Endodermal cell (in vitro differentiated cells): ENCODE data around the gene LTBP2. TPM values are rescaled to one million over a fixed set of nuclear protein-coding genes. Genes with fewer than 3 reads are reported as not detected.

Source experiments
- DNase-seq: peaks from one replicate; pipeline ENCODE4 v3.0.0-alpha.2; 2017
- H3K27ac ChIP-seq: 2 replicates; pipeline ENCODE4 v1.5.1; 2013; ENCODE audit warnings: mild to moderate bottlenecking, low read depth, low read length, moderate library complexity
- H3K27me3 ChIP-seq: 2 replicates; pipeline ENCODE4 v1.6.1; 2013; ENCODE audit warnings: mild to moderate bottlenecking, low read length, moderate library complexity; ENCODE audit not compliant: insufficient read depth, control insufficient read depth, poor library complexity, severe bottlenecking
- H3K36me3 ChIP-seq: 2 replicates; pipeline ENCODE4 v1.7.0; 2013; ENCODE audit warnings: mild to moderate bottlenecking, low read length, moderate library complexity; ENCODE audit not compliant: control insufficient read depth, insufficient read depth
- H3K4me1 ChIP-seq: one replicate; pipeline ENCODE4 v1.7.0; 2013; ENCODE audit warnings: low read length; ENCODE audit not compliant: control insufficient read depth, insufficient read depth
- H3K4me3 ChIP-seq: 2 replicates; pipeline ENCODE4 v1.5.1; 2013; ENCODE audit warnings: mild to moderate bottlenecking, low read length, moderate library complexity
- H3K9ac ChIP-seq: 2 replicates; pipeline ENCODE4 v1.6.1; 2013; ENCODE audit warnings: mild to moderate bottlenecking, low read length, moderate library complexity; ENCODE audit not compliant: poor library complexity, severe bottlenecking; ENCODE audit errors: extremely low read depth
- H3K9me3 ChIP-seq: 2 replicates; pipeline ENCODE4 v1.6.1; 2013; ENCODE audit warnings: mild to moderate bottlenecking, low read length, moderate library complexity; ENCODE audit not compliant: control insufficient read depth
- H3K27ac Mint-ChIP-seq: 2 replicates; pipeline ENCODE4 v1.8.0; 2020; ENCODE audit warnings: mixed read lengths
- H3K27me3 Mint-ChIP-seq: 2 replicates; pipeline ENCODE4 v1.8.0; 2021; ENCODE audit warnings: mild to moderate bottlenecking, mixed read lengths; ENCODE audit not compliant: insufficient read depth
- H3K36me3 Mint-ChIP-seq: 2 replicates; pipeline ENCODE4 v1.8.0; 2020; ENCODE audit warnings: low read depth, mixed read lengths
- H3K4me1 Mint-ChIP-seq: 2 replicates; pipeline ENCODE4 v1.8.0; 2020; ENCODE audit warnings: mixed read lengths
- H3K4me3 Mint-ChIP-seq: 2 replicates; pipeline ENCODE4 v1.8.0; 2020; ENCODE audit warnings: mild to moderate bottlenecking, moderate library complexity, mixed read lengths
- H3K9me3 Mint-ChIP-seq: 2 replicates; pipeline ENCODE4 v1.8.0; 2020; ENCODE audit warnings: mild to moderate bottlenecking, mixed read lengths
- whole genome bisulfite sequencing, 2 experiments: methylation state at CpG; one replicate each; pipeline versions ENCODE4 v1.1.5 to v1.1.7; 2013; ENCODE audit warnings: missing lambda C conversion rate in 2 of 2, mixed read lengths in 1 of 2; ENCODE audit not compliant: insufficient coverage in 1 of 2, insufficient read length in 1 of 2; 5-methylcytosine and 5-hydroxymethylcytosine counted together
- total RNA-seq, 2 donors: library from RNA; stranded (reverse); fragmentation: NEBNext Ultra II Directional in 1 of 2; extraction: Animal tissue kit (Norgen Biotek cat#: 25700) in 1 of 2; gene quantifications; 2 replicates in 1 of 2; 3 replicates in 1 of 2; pipeline ENCODE4 v1.2.1, GENCODE V29; 2021
- TF ChIP-seq, protein P1 (sequence below): fragments of 200-600 bp; sonication (generic); conservative IDR thresholded peaks from 2 replicates; pipeline ENCODE4 v1.5.0; 2021; ENCODE audit warnings: antibody characterized with exemption, mild to moderate bottlenecking

The LTBP2 gene
- total RNA-seq, 2 donors from 2014 or later: 1.7 to 2.9 TPM

DNA sequence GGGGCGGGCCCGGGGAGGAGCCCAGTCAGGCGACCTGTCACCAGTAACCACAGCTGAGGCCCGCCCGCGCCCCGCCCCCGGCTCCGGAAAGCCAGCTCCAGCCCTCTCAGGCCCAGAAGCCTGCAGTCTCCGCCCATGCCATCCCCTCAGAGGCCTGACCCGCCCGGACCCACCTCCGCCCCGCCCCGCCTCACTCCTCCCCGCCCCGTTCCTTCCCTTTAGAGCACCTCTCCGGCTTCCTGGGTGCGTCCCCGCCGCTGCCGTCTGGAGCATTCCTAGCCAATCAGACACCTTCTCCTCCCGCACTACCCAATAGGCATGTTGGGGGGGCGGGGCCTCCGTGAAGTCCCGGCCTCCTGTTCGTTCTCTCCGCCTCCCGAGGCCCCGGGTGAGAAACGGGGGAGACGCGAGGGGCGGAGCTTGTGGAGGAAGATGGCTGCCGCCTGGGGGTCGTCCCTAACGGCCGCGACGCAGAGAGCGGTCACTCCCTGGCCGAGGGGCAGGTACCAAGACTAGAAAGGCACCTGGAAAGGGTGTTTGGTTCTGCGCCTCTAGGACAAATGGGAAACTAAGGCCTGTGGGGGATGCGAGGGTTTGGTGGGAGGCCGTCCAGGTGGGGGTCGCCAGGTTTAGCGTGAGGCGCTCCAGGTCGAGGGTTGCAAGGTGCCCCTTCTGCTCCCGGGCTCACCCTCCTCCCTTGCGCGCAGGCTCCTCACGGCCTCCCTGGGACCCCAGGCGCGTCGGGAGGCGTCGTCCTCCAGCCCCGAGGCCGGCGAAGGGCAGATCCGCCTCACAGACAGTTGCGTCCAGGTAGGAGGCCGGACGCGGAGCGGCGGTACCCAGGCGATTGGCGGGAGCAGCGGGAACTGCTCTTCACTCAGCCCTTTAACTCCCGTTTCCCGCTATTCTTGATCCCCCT is 118.4 kb downstream of the LTBP2 start, which contains the start of gene ISCA2:
TSS of gene ISCA2 (plus strand) at position 423 of the 919 bp plus-strand sequence. CDS start at position 433, 10 bp downstream.
- H3K4me3 Mint-ChIP-seq: no peak within 1 kb of the TSS
- Histone ChIP-seq H3K27ac (peak within 1 kb of the TSS; percentile 45), H3K9me3 (no peaks in the 10 kb centered on the region), H3K4me3 (peak within 1 kb of the TSS; percentile 98), H3K9ac (peak within 1 kb of the TSS; percentile 91), H3K27me3 (no peaks in the 10 kb centered on the region), H3K36me3 (peaks cover 40% of the 10 kb centered on the region), H3K4me1 (peaks cover 8% of the 10 kb centered on the region)
- H3K27me3 Mint-ChIP-seq: no peaks in the 10 kb centered on the region
- H3K4me1 Mint-ChIP-seq: peaks cover 15% of the 10 kb centered on the region
- peak; percentile 100 for DNase-seq
- H3K36me3 Mint-ChIP-seq: peaks cover 10% of the 10 kb centered on the region
- 0 to 1% methylated on average over 35 to 73 of the region's 73 CpGs for WGBS, 2 experiments
- TF ChIP-seq, protein P1, sequence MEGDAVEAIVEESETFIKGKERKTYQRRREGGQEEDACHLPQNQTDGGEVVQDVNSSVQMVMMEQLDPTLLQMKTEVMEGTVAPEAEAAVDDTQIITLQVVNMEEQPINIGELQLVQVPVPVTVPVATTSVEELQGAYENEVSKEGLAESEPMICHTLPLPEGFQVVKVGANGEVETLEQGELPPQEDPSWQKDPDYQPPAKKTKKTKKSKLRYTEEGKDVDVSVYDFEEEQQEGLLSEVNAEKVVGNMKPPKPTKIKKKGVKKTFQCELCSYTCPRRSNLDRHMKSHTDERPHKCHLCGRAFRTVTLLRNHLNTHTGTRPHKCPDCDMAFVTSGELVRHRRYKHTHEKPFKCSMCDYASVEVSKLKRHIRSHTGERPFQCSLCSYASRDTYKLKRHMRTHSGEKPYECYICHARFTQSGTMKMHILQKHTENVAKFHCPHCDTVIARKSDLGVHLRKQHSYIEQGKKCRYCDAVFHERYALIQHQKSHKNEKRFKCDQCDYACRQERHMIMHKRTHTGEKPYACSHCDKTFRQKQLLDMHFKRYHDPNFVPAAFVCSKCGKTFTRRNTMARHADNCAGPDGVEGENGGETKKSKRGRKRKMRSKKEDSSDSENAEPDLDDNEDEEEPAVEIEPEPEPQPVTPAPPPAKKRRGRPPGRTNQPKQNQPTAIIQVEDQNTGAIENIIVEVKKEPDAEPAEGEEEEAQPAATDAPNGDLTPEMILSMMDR: no peak
- H3K27ac Mint-ChIP-seq: peak within 1 kb of the TSS; percentile 91
- H3K9me3 Mint-ChIP-seq: no peaks in the 10 kb centered on the region

DNA sequence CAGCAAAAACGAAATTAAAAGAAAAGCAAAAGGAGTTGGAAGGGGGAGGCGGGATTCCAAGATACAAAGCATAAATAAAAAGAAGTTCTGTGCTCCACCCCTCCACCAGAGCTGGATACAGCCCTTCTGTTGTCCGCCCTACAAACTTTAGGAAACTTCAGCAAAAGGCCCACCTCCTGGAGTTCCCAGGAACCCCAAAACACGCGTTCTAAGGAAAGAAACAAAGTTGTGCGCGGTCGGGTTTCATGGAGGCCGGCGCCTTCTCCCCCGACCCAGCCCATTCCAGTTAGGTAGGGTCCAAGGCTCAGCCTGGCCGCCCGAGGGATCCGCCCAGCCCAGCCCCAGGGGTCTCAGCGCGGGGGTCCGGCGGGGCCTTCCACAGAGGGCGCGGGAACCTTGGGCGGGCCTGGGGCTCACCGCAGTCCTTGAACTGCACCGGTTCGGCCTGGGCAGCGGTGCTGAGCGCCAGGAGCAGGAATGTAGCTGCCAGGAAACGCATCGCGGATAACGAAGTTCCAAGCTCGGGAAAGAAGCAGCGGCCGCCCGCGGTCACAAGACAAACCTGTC is 119.2 kb downstream of the LTBP2 start, which contains the start of gene NPC2:
TSS of gene NPC2 (minus strand) at position 530 of the 567 bp plus-strand sequence. CDS start at position 499, 31 bp downstream.
- Histone ChIP-seq H3K9ac (peak within 1 kb of the TSS; percentile 91), H3K9me3 (no peaks in the 10 kb centered on the region), H3K27ac (peak within 1 kb of the TSS; percentile 45), H3K4me1 (peaks cover 11% of the 10 kb centered on the region), H3K27me3 (no peaks in the 10 kb centered on the region), H3K36me3 (peaks cover 38% of the 10 kb centered on the region), H3K4me3 (peak within 1 kb of the TSS; percentile 98)
- H3K36me3 Mint-ChIP-seq: peaks cover 12% of the 10 kb centered on the region
- DNase-seq: no peak
- H3K4me1 Mint-ChIP-seq: peaks cover 19% of the 10 kb centered on the region
- no peaks in the 10 kb centered on the region for H3K27me3 Mint-ChIP-seq
- H3K9me3 Mint-ChIP-seq: no peaks in the 10 kb centered on the region
- 0% methylated on average over 19 to 34 of the region's 35 CpGs for WGBS, 2 experiments
- no peak within 1 kb of the TSS for H3K4me3 Mint-ChIP-seq
- H3K27ac Mint-ChIP-seq: peak within 1 kb of the TSS; percentile 91
- TF ChIP-seq, protein P1: no peak

DNA sequence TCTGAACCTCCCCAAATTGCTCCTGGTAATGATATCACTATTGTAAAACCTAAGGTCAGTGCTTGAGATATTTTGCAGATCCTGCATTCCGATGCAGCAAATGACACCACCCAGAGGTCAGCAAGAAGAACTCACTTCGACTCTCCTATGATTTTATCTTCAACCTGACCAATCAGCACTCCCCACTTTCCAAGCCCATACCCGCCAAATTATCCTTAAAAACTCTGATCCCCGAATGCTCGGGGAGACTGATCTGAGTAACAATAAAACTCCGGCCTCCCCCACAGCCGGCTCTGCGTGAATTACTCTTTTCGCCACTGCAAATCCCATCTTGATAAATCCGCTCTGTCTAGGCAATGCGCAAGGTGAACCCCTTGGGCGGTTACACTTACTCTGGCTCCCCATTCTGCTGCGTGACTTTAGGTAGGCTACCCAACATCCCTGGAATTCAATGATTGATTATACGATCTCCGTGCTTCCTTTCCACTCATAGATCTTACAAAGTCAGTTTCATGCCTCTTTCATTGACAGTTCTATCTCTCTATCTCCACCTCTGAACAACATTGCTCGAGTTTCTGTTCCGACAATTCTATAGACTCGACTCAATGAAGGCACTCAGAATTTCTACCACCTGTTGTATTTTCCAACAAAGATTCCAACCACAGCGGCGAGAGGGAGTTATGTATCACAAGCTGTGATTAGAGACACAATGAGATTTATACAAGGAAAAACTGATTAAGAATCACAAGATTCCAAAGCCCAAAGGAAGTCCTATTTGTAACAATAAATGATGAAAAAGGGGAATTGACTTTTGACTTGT is 119.9 kb downstream of the LTBP2 start:
- H3K9me3 Mint-ChIP-seq: no peaks in the 10 kb centered on the region
- H3K27ac Mint-ChIP-seq: no peak overlapping the region
- no peak overlapping the region for H3K4me3 Mint-ChIP-seq
- peaks cover 22% of the 10 kb centered on the region for H3K4me1 Mint-ChIP-seq
- peaks cover 12% of the 10 kb centered on the region for H3K36me3 Mint-ChIP-seq
- Histone ChIP-seq H3K9ac (peak overlapping the region; percentile 91), H3K36me3 (peaks cover 45% of the 10 kb centered on the region), H3K4me3 (peak overlapping the region; percentile 98), H3K9me3 (no peaks in the 10 kb centered on the region), H3K27ac (no peak overlapping the region), H3K4me1 (peaks cover 18% of the 10 kb centered on the region), H3K27me3 (no peaks in the 10 kb centered on the region)
- DNase-seq: peak; percentile 68
- TF ChIP-seq, protein P1: peak; percentile 61
- WGBS, 2 experiments: 1 to 3% methylated on average over 19 to 20 of the region's 20 CpGs
- no peaks in the 10 kb centered on the region for H3K27me3 Mint-ChIP-seq
